ENCODE results near the gene AP4S1.

AP4S1 gene

GRCh38 chr14:31139301-31139847, 113.9 kb downstream of the AP4S1 start:
- no peak for DNase-seq

- no peak for DNase-seq
Measured at GRCh38 chr14:31142455-31143087, 117.1 kb downstream of the AP4S1 start.
